ENCODE measurements around the gene APBB1IP.
"Not testable (repeated sequence)": the region's sequence is repeated elsewhere in the genome, so short reads cannot be mapped to it uniquely, and the experiment has no call there.

APBB1IP gene

GRCh38 chr10:26566525-26567350, 128.6 kb downstream of the APBB1IP start:
- DNase-seq, result no peak

GRCh38 chr10:26567351-26567721, 129.2 kb downstream of the APBB1IP start:
- no peak for DNase-seq

GRCh38 chr10:26571655-26572054, 133.5 kb downstream of the APBB1IP start:
- DNase-seq, result no peak

GRCh38 chr10:26573674-26574073, 135.5 kb downstream of the APBB1IP start:
- no peak for DNase-seq

- DNase-seq, result no peak
These were observed 136.6 kb downstream of the APBB1IP start for GRCh38 chr10:26574783-26575182.

GRCh38 chr10:26578371-26578770, 140.2 kb downstream of the APBB1IP start:
- DNase-seq, result not testable (repeated sequence)

GRCh38 chr10:26579256-26580063, 141.3 kb downstream of the APBB1IP start:
- no peak for DNase-seq

- DNase-seq, result no peak
These were observed 148.1 kb downstream of the APBB1IP start for GRCh38 chr10:26586211-26586610.

GRCh38 chr10:26588611-26589010, 150.5 kb downstream of the APBB1IP start:
- no peak for DNase-seq

- DNase-seq, result not testable (repeated sequence)
These were observed 151.7 kb downstream of the APBB1IP start for GRCh38 chr10:26589813-26590212.

- DNase-seq, result no peak
These were observed 155.8 kb downstream of the APBB1IP start for GRCh38 chr10:26593896-26594295.

GRCh38 chr10:26603283-26603682, 165.1 kb downstream of the APBB1IP start:
- DNase-seq, result not testable (repeated sequence)

GRCh38 chr10:26604320-26605093, 166.4 kb downstream of the APBB1IP start:
- DNase-seq, result not testable (repeated sequence)

GRCh38 chr10:26606389-26606877, 168.3 kb downstream of the APBB1IP start:
- not testable (repeated sequence) for DNase-seq

GRCh38 chr10:26612151-26612915, 174.2 kb downstream of the APBB1IP start:
- no peak for DNase-seq

All from activated naive CD4-positive, alpha-beta T cell treated with anti-CD3 and anti-CD28 coated beads, Interleukin-2, amount 50 U/mL, for 16 hours (primary cell).